Ovary (tissue), 3 donors: Measurements from ENCODE around the gene TSPAN16.

Source experiments
- CTCF ChIP-seq, 3 donors: fragments of 450-650 bp in 2 of 3; fragments of 200-600 bp in 1 of 3; IDR thresholded peaks; one replicate each; pipeline versions ENCODE4 v1.5.1 to v1.8.0; 2016 to 2022; ENCODE audit warnings: antibody characterized with exemption in 3 of 3, mild to moderate bottlenecking in 1 of 3
- POLR2A ChIP-seq: fragments of 450-650 bp; IDR thresholded peaks from one replicate; pipeline ENCODE4 v1.6.1; 2017; ENCODE audit warnings: antibody characterized with exemption, mild to moderate bottlenecking, moderate library complexity
- donor health status: DM: no; HTN: no; CAD: no.

DNA sequence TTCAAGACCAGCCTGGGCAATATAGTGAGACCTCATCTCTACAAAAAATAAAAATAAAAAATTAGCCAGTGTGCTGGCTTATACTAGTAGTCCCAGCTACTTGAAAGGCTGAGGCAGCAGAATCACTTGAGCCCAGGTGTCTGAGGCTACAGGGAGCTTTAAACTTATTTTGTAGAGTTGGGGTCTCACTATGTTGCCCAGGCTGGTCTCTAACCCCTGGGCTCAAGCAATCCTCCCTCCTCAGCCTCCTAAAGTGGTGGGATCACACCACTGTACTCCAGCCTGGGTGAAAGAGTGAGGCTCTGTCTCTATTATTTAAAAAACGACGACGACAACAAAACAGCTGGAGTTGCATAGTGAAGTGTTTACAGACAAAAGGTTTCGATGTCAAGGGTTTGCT is 35.5 kb downstream of the TSPAN16 start:
- no peak for TF ChIP-seq CTCF (IDR thresholded peaks at IDR 0.05)
- TF ChIP-seq POLR2A: no peak
